A549 treated with AZD2906 at 1 μM for 4 hours (cell line): ENCODE data around the gene CYCS. TPM values are rescaled to one million over a fixed set of nuclear protein-coding genes. Genes with fewer than 3 reads are reported as not detected.

ENCODE experiments used
- total RNA-seq: library from RNA; stranded (reverse); fragments of 200-300 nt; extraction: Qiagen RNA extraction; gene quantifications from 5 replicates; pipeline ENCODE4 v1.2.3, GENCODE V29; 2022

Gene CYCS
- total RNA-seq: 226 to 252 TPM (median 232 TPM) in 5 replicates

DNA sequence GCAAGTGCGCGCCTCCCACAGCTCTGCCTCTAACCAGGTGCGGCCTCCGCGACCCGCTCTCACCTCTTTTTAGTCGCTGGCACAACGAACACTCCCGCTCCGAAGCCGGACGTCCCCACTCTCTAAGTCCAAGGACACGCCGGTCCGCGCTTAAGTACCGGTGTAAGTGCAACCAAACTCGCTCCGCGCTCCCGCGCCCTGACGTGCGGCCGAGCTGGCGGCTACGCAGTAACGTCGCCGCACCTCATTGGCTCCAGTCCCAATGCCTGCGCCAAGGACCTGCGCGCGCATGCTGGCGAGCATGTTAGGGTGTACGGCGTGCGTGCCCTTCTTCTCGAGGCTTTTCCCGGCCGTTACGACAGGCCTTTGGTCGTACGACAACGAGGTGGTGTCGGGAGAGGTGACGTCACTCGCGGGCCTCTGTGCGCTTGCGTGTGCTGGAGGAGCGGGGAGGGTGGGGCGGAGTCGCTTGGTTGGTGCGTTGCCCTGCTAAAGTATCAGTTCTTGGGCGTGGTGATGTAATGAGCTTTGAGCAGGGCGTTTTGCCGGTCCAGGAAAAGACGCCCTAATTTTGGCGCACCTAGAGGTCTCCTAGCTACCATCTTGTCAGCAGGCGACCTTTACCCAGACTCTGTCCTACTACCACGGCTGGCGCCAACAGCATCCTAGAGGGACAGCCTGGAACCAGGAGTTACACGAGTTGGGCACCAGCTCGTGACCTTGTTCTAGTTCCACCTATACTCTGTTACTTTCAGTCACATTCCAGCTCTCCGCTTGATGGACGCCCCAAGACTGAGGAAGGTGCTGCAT lies at the start of gene CYCS:
Gene CYCS, minus strand, starts transcription at position 124 of the 810 bp plus-strand sequence. CDS start 1,141 bp downstream, outside the sequence.

Other genes starting within 250 kb of the CYCS start
- 10.6 to 14.6 TPM (median 13.2 TPM) in 5 replicates for gene OSBPL3, start 145.1 kb downstream of the CYCS start, total RNA-seq
- not detected in 5 replicates for gene NPVF, start 103.2 kb upstream of the CYCS start, total RNA-seq